Neuronal stem cell (in vitro differentiated cells): ENCODE results near the gene NGEF.
A peak's percentile ranks its signal among the peaks of the same experiment; 100 is the strongest.

Source experiments
- DNase-seq: peaks from one replicate; pipeline ENCODE4 v3.0.0-alpha.2; 2013; ENCODE audit warnings: low spot score
- H2AFZ ChIP-seq: one replicate; pipeline ENCODE4 v1.6.1; 2013; ENCODE audit warnings: mild to moderate bottlenecking, low read length, inconsistent platforms
- H2AK5ac ChIP-seq: 2 replicates; pipeline ENCODE4 v1.6.1; 2013; ENCODE audit warnings: low read depth, mild to moderate bottlenecking, inconsistent platforms, low read length, moderate library complexity, mixed read lengths
- H2BK120ac ChIP-seq: 2 replicates; pipeline ENCODE4 v1.6.1; 2013; ENCODE audit warnings: low read depth, mild to moderate bottlenecking, inconsistent platforms, low read length, moderate library complexity, mixed read lengths
- H2BK12ac ChIP-seq: one replicate; pipeline ENCODE4 v1.6.1; 2013; ENCODE audit warnings: low read length, inconsistent platforms
- H2BK15ac ChIP-seq: 2 replicates; pipeline ENCODE4 v1.6.1; 2013; ENCODE audit warnings: mild to moderate bottlenecking, low read length, inconsistent platforms, mixed read lengths
- H2BK5ac ChIP-seq: one replicate; pipeline ENCODE4 v1.6.1; 2013; ENCODE audit warnings: inconsistent platforms, mild to moderate bottlenecking, low read length, moderate library complexity
- H3K14ac ChIP-seq: one replicate; pipeline ENCODE4 v1.6.1; 2013; ENCODE audit warnings: low read length, inconsistent platforms
- H3K18ac ChIP-seq: 2 replicates; pipeline ENCODE4 v1.6.1; 2013; ENCODE audit warnings: low read length, inconsistent platforms
- H3K23ac ChIP-seq: 2 replicates; pipeline ENCODE4 v1.6.1; 2013; ENCODE audit warnings: low read depth, mild to moderate bottlenecking, mixed read lengths, low read length, inconsistent platforms; ENCODE audit not compliant: poor library complexity
- H3K27ac ChIP-seq: replicated peaks from 3 replicates; pipeline ENCODE4 v1.5.1; 2013; ENCODE audit warnings: low read length, inconsistent platforms
- H3K27me3 ChIP-seq, 3 experiments: 2 replicates each; pipeline ENCODE4 v1.6.1; 2013; ENCODE audit warnings: low read length in 3 of 3, mild to moderate bottlenecking in 2 of 3, inconsistent platforms in 1 of 3, low read depth in 1 of 3, mixed read lengths in 1 of 3, moderate library complexity in 1 of 3; ENCODE audit not compliant: control insufficient read depth in 3 of 3, insufficient read depth in 3 of 3
- H3K36me3 ChIP-seq, 2 donors: replicated peaks in 1 of 2; 2 replicates each; pipeline ENCODE4 v1.6.1; 2013; ENCODE audit warnings: low read length in 2 of 2; ENCODE audit not compliant: control insufficient read depth in 2 of 2, insufficient read depth in 2 of 2
- H3K4ac ChIP-seq: 2 replicates; pipeline ENCODE4 v1.6.1; 2013; ENCODE audit warnings: inconsistent platforms, mild to moderate bottlenecking, low read length, moderate library complexity
- H3K4me1 ChIP-seq, 2 donors: 1 replicate in 1 of 2; 2 replicates in 1 of 2; pipeline ENCODE4 v1.6.1; 2013; ENCODE audit warnings: low read length in 2 of 2, low read depth in 1 of 2; ENCODE audit not compliant: control insufficient read depth in 2 of 2, insufficient read depth in 1 of 2
- H3K4me2 ChIP-seq: one replicate; pipeline ENCODE4 v1.6.1; 2013; ENCODE audit warnings: mild to moderate bottlenecking, low read length, inconsistent platforms; ENCODE audit not compliant: insufficient read depth, poor library complexity, severe bottlenecking
- H3K4me3 ChIP-seq, 2 donors: 2 replicates each; pipeline ENCODE4 v1.5.1; 2013; ENCODE audit warnings: low read length in 2 of 2, mild to moderate bottlenecking in 2 of 2, inconsistent platforms in 1 of 2, moderate library complexity in 1 of 2
- H3K79me1 ChIP-seq: one replicate; pipeline ENCODE4 v1.6.1; 2013; ENCODE audit warnings: low read depth, mild to moderate bottlenecking, inconsistent platforms, low read length, moderate library complexity
- H3K9ac ChIP-seq: one replicate; pipeline ENCODE4 v1.6.1; 2013; ENCODE audit warnings: mild to moderate bottlenecking, low read depth, low read length, inconsistent platforms; ENCODE audit not compliant: poor library complexity
- H3K9me3 ChIP-seq, 2 donors: replicated peaks in 1 of 2; 2 replicates each; pipeline versions ENCODE3 to v1.6.1; 2013; ENCODE audit warnings: low read length in 2 of 2, mild to moderate bottlenecking in 2 of 2, inconsistent platforms in 1 of 2, low read depth in 1 of 2, mixed read lengths in 1 of 2, moderate library complexity in 1 of 2; ENCODE audit not compliant: control insufficient read depth in 2 of 2, insufficient read depth in 1 of 2
- H4K8ac ChIP-seq: one replicate; pipeline ENCODE4 v1.6.1; 2013; ENCODE audit warnings: low read depth, mild to moderate bottlenecking, inconsistent platforms, low read length, moderate library complexity
- H4K91ac ChIP-seq: one replicate; pipeline ENCODE4 v1.6.1; 2013; ENCODE audit warnings: low read length, low read depth, mild to moderate bottlenecking, inconsistent platforms; ENCODE audit not compliant: poor library complexity
- WGBS, 2 donors: extraction: QIAGEN DNeasy Blood & Tissue Kit; methylation state at CpG; one replicate each; pipeline ENCODE4 v1.1.7; 2013; ENCODE audit warnings: missing lambda C conversion rate in 2 of 2, mixed read lengths in 1 of 2; ENCODE audit not compliant: insufficient read length in 2 of 2, insufficient replicate concordance in 1 of 2; ENCODE audit errors: extremely low coverage in 2 of 2; 5-methylcytosine and 5-hydroxymethylcytosine counted together

Gene NGEF

DNA sequence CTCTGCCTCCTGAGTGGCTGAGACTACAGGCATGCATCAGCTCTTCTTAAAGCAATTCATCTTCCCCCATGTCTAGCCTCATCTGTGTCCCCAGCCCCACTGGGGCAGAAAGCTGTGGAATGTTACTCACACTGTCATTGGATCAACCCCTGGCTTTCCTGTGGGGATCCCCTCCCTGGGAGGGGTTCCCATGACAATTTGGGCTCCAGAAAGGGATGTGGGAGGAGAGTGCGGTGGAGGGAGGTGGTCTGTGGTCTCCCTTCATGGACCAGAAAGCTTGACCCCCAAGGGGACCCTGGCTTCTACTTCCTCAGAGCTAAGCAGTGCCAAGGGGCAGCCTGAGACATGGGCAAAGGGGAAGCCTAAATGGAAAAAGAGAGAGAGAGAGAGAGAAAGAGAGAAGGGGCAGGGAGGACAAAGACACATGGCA, 1.3 kb downstream of the NGEF start:
- H2BK120ac ChIP-seq = no peak overlapping the region
- H2BK12ac ChIP-seq = no peak overlapping the region
- no peak overlapping the region for H2BK15ac ChIP-seq
- no peak overlapping the region for H3K4me3 ChIP-seq
- H3K4ac ChIP-seq = no peak overlapping the region
- H3K36me3 ChIP-seq = no peaks in the 10 kb centered on the region
- H4K8ac ChIP-seq = no peak overlapping the region
- H3K4me1 ChIP-seq = no peaks in the 10 kb centered on the region
- H3K79me1 ChIP-seq = no peaks in the 10 kb centered on the region
- no CpG with 5 or more reads among the region's 1 CpG for WGBS, 2 donors
- no peak overlapping the region for H4K91ac ChIP-seq
- H3K23ac ChIP-seq = no peak overlapping the region
- H2BK5ac ChIP-seq = no peak overlapping the region
- H3K4me2 ChIP-seq = no peak overlapping the region
- DNase-seq = no peak
- no peak overlapping the region for H3K27ac ChIP-seq
- H3K9me3 ChIP-seq = no peaks in the 10 kb centered on the region
- no peak overlapping the region for H2AK5ac ChIP-seq
- H2AFZ ChIP-seq = no peak overlapping the region
- no peak overlapping the region for H3K9ac ChIP-seq
- peaks cover 0 to 2% (median 0%) of the 10 kb centered on the region in 3 experiments for H3K27me3 ChIP-seq
- H3K18ac ChIP-seq = peak overlapping the region; percentile 8
- no peak overlapping the region for H3K14ac ChIP-seq

DNA sequence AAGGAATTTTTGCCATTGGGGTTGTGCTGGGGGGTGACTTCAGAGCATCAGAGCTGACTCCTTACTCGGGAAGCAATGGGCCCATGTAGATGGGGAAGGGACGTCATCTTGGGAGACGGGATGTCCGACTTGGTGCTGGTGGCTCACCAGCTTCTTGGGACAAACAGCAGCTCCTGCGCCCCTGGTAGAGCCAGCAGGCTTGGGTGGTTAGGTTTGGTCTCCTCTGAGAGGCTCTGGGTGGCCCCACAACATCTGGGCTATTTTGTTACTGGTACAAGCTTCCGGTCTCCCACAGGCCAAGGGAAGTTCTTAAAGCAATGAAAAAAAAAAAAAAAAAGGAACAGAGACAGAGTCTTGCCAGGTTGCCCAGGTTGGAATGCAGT, 1.8 kb downstream of the NGEF start:
- H3K14ac ChIP-seq = no peak overlapping the region
- H3K9ac ChIP-seq = no peak overlapping the region
- no CpG with 5 or more reads among the region's 6 CpGs for WGBS, 2 donors
- H2BK120ac ChIP-seq = no peak overlapping the region
- H3K36me3 ChIP-seq = no peaks in the 10 kb centered on the region
- peak overlapping the region; percentile 81 for H3K18ac ChIP-seq
- H3K4me1 ChIP-seq = no peaks in the 10 kb centered on the region
- H3K23ac ChIP-seq = no peak overlapping the region
- no peak overlapping the region for H4K91ac ChIP-seq
- peak overlapping the region; percentile 63 for H2BK15ac ChIP-seq
- H4K8ac ChIP-seq = no peak overlapping the region
- H3K9me3 ChIP-seq = no peaks in the 10 kb centered on the region
- H3K79me1 ChIP-seq = no peaks in the 10 kb centered on the region
- H3K27ac ChIP-seq = no peak overlapping the region
- no peak overlapping the region for H2AFZ ChIP-seq
- H3K27me3 ChIP-seq = peaks cover 0 to 2% (median 0%) of the 10 kb centered on the region in 3 experiments
- no peak overlapping the region for H3K4me3 ChIP-seq
- peak overlapping the region; percentile 46 for H2BK5ac ChIP-seq
- peak overlapping the region; percentile 8 for H2BK12ac ChIP-seq
- H2AK5ac ChIP-seq = peak overlapping the region; percentile 57
- H3K4me2 ChIP-seq = no peak overlapping the region
- no peak overlapping the region for H3K4ac ChIP-seq
- no peak for DNase-seq

DNA sequence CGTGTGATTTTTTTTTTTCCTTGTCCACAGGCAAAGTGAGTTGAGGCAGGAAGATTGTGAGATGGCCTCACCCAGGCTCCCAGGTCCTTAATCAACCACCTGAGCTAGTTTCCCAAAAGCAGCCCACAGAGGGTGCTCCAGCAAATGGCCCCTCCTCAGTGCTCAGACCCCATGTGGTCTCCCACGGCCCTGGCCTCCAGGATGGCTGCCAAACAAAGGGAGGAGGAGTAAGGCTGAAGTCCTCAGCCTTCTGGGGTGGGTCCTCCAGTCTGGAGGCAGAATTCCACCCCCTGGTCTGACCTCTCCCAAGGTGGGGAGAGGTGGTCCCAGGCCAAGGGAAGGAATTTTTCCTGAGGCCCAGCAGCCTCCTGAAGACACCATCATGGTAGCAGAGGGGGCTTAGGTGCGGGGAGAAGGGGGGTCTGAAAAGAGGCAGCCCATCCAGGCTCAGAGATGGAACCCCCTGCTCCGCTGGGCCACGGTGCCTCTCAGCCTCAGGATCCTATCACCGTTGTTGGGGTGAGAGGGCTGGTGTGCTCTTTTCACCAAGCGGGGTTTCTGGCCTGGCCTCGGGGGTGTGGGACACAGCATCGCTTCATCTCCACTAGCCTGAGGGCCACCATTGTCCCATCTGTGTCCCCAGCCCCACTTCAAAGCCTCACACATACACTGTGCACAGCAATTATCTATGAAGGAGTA, 2.3 kb downstream of the NGEF start:
- Histone ChIP-seq H3K27ac (no peak overlapping the region), H3K14ac (no peak overlapping the region), H4K8ac (no peak overlapping the region), H3K27me3 (peaks cover 0 to 2% (median 0%) of the 10 kb centered on the region in 3 experiments), H3K4me2 (no peak overlapping the region), H4K91ac (no peak overlapping the region), H3K4me1 (no peaks in the 10 kb centered on the region), H2BK120ac (no peak overlapping the region), H3K23ac (no peak overlapping the region), H3K18ac (peak overlapping the region; percentile 46), H2BK12ac (peak overlapping the region; percentile 8), H3K4me3 (no peak overlapping the region), H3K9me3 (no peaks in the 10 kb centered on the region), H3K9ac (no peak overlapping the region), H2AFZ (no peak overlapping the region), H3K36me3 (no peaks in the 10 kb centered on the region), H2BK15ac (peak overlapping the region; percentile 63), H2AK5ac (peak overlapping the region; percentile 57), H3K4ac (no peak overlapping the region), H3K79me1 (no peaks in the 10 kb centered on the region), H2BK5ac (peak overlapping the region; percentile 46)
- no peak for DNase-seq
- WGBS, 2 donors = no CpG with 5 or more reads among the region's 9 CpGs

DNA sequence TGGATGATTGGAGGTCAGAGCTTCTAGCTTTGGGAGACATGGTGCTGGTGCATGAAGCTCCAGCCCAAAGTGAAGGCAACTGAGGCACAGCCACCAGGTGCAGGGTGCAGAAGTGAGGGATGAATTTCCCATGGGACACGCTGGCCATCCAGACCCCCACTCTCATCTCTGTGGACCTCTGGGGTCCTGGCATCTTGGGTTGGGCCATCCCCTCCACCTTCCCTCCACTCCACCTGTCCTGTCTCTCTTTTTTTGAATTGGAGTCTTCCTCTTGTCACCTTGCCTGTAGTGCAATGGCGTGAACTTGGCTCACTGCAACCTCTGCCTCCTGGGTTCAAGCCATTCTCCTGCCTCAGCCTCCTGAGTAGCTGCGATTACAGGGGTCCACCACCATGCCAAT, 3.4 kb downstream of the NGEF start:
- Histone ChIP-seq H3K27ac (no peak overlapping the region), H3K23ac (no peak overlapping the region), H3K4ac (no peak overlapping the region), H2AFZ (no peak overlapping the region), H3K27me3 (peaks cover 0 to 11% (median 0%) of the 10 kb centered on the region in 3 experiments), H3K4me1 (no peaks in the 10 kb centered on the region), H2BK12ac (no peak overlapping the region), H3K4me2 (no peak overlapping the region), H2BK120ac (no peak overlapping the region), H3K14ac (no peak overlapping the region), H3K18ac (no peak overlapping the region), H3K9me3 (no peaks in the 10 kb centered on the region), H3K9ac (no peak overlapping the region), H2BK5ac (no peak overlapping the region), H2BK15ac (no peak overlapping the region), H4K8ac (no peak overlapping the region), H4K91ac (no peak overlapping the region), H2AK5ac (no peak overlapping the region), H3K36me3 (no peaks in the 10 kb centered on the region), H3K4me3 (no peak overlapping the region), H3K79me1 (no peaks in the 10 kb centered on the region)
- no peak for DNase-seq
- WGBS, 2 donors = no CpG with 5 or more reads among the region's 3 CpGs
